Medulla oblongata (tissue), 1 donor: Measurements from ENCODE around the gene SYT8.
A peak's percentile ranks its signal among the peaks of the same experiment; 100 is the strongest.

Source experiments
- DNase-seq: peaks from one replicate; pipeline ENCODE4 v3.0.0-alpha.2; 2015; ENCODE audit errors: extremely low spot score

Gene SYT8

GRCh38 chr11:1817511-1817910 lies 17.3 kb upstream of the SYT8 start:
- no peak for DNase-seq

- DNase-seq, result no peak
These were observed 15.7 kb upstream of the SYT8 start for GRCh38 chr11:1819074-1819473.

- DNase-seq, result no peak
These were observed 14.1 kb upstream of the SYT8 start for GRCh38 chr11:1820463-1821325.

- DNase-seq, result no peak
These were observed 13.2 kb upstream of the SYT8 start for GRCh38 chr11:1821562-1821961.

GRCh38 chr11:1822648-1823375 lies 12.0 kb upstream of the SYT8 start:
- DNase-seq, result no peak

GRCh38 chr11:1823376-1824220 lies 11.2 kb upstream of the SYT8 start:
- no peak for DNase-seq

GRCh38 chr11:1824221-1825038 lies 10.4 kb upstream of the SYT8 start:
- DNase-seq, result no peak

GRCh38 chr11:1825039-1825740 lies 9.6 kb upstream of the SYT8 start:
- DNase-seq, result peak; percentile 30

- no peak for DNase-seq
These were observed 8.9 kb upstream of the SYT8 start for GRCh38 chr11:1825785-1826451.

GRCh38 chr11:1826552-1827094 lies 8.2 kb upstream of the SYT8 start:
- no peak for DNase-seq

- peak; percentile 66 for DNase-seq
These were observed 7.5 kb upstream of the SYT8 start for GRCh38 chr11:1827095-1827813.

GRCh38 chr11:1827931-1828330 lies 6.9 kb upstream of the SYT8 start:
- no peak for DNase-seq

- no peak for DNase-seq
These were observed 6.2 kb upstream of the SYT8 start for GRCh38 chr11:1828542-1828941.

- no peak for DNase-seq
These were observed 5.6 kb upstream of the SYT8 start for GRCh38 chr11:1829039-1829820.

GRCh38 chr11:1830004-1830321 lies 4.8 kb upstream of the SYT8 start:
- no peak for DNase-seq

- no peak for DNase-seq
These were observed 4.2 kb upstream of the SYT8 start for GRCh38 chr11:1830322-1831223.
